HG03571 (cell line): ENCODE measurements around the gene RRP15.

ENCODE experiments used
- ATAC-seq: cut with Tn5 transposase; IDR thresholded peaks from one replicate; pipeline ENCODE4 v1.9.1; 2021; ENCODE audit not compliant: unreplicated experiment

RRP15 gene

GRCh38 chr1:218384581-218384993 lies 99.5 kb downstream of the RRP15 start:
- ATAC-seq = no peak
